Chondrocyte (in vitro differentiated cells): ENCODE data around the gene EIPR1. TPM values are rescaled to one million over a fixed set of nuclear protein-coding genes. Genes with fewer than 3 reads are reported as not detected.

Experiments used
- DNase-seq: peaks from one replicate; pipeline ENCODE4 v3.0.0; 2021; ENCODE audit warnings: mixed read lengths, low spot score
- H3K27ac Mint-ChIP-seq: one replicate; pipeline ENCODE4 v1.8.0; 2021; ENCODE audit warnings: mild to moderate bottlenecking, moderate library complexity, mixed read lengths; ENCODE audit not compliant: unreplicated experiment
- H3K27me3 Mint-ChIP-seq: 2 replicates; pipeline ENCODE4 v1.8.0; 2021; ENCODE audit warnings: low read depth, mixed read lengths
- H3K36me3 Mint-ChIP-seq: 2 replicates; pipeline ENCODE4 v1.8.0; 2021; ENCODE audit warnings: low read depth, mixed read lengths
- H3K4me1 Mint-ChIP-seq: 2 replicates; pipeline ENCODE4 v1.8.0; 2021; ENCODE audit warnings: low read depth, mild to moderate bottlenecking, mixed read lengths
- H3K4me3 Mint-ChIP-seq: one replicate; pipeline ENCODE4 v1.8.0; 2021; ENCODE audit warnings: mild to moderate bottlenecking, moderate library complexity, mixed read lengths; ENCODE audit not compliant: unreplicated experiment
- H3K9me3 Mint-ChIP-seq: 2 replicates; pipeline ENCODE4 v1.8.0; 2021; ENCODE audit warnings: low read depth, mixed read lengths
- total RNA-seq: library from RNA; stranded (reverse); gene quantifications from 3 replicates; pipeline ENCODE4 v1.2.1, GENCODE V29; 2021
- TF ChIP-seq, protein P1 (sequence below): fragments of 200-600 bp; sonication (generic); IDR thresholded peaks from 2 replicates; pipeline ENCODE4 v1.5.0; 2021; ENCODE audit warnings: antibody characterized with exemption, mild to moderate bottlenecking, moderate library complexity

EIPR1 gene
- total RNA-seq, 1 donor from 2014 or later, result 18.2 TPM

DNA sequence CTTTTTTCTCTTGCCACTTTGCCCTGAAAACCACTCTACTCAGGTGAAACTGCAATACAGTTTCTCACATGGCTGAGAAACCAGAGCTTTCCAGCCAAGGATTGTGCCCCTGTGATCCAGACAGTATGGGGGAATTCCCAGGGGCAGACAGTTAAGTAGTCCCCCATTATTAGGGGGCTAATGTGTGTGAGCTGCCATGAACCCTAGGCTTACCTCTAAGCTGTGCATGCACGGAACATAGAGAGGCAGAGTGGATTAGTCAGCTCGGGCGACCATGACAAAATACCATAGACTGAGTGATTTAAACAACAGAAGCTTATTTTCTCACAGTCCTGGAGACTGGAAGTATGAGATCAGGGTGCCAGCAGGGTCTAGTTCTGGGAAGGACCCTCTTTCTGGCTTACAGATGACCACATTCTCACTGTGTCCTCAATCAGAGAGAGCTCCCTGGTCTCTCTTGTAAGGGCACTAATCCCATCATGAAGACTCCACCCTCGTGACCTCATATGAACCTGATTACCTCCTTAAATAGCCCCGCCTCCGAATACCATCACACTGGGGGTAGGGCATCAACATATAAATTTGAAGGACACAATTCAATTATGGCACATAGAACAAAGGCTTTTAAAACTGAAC lies 215.1 kb downstream of the EIPR1 start:
- Mint-ChIP-seq H3K9me3 (peaks cover 18% of the 10 kb centered on the region), H3K36me3 (peaks cover 18% of the 10 kb centered on the region), H3K4me1 (no peaks in the 10 kb centered on the region), H3K27me3 (no peaks in the 10 kb centered on the region), H3K4me3 (no peak overlapping the region), H3K27ac (no peak overlapping the region)
- TF ChIP-seq, protein P1, sequence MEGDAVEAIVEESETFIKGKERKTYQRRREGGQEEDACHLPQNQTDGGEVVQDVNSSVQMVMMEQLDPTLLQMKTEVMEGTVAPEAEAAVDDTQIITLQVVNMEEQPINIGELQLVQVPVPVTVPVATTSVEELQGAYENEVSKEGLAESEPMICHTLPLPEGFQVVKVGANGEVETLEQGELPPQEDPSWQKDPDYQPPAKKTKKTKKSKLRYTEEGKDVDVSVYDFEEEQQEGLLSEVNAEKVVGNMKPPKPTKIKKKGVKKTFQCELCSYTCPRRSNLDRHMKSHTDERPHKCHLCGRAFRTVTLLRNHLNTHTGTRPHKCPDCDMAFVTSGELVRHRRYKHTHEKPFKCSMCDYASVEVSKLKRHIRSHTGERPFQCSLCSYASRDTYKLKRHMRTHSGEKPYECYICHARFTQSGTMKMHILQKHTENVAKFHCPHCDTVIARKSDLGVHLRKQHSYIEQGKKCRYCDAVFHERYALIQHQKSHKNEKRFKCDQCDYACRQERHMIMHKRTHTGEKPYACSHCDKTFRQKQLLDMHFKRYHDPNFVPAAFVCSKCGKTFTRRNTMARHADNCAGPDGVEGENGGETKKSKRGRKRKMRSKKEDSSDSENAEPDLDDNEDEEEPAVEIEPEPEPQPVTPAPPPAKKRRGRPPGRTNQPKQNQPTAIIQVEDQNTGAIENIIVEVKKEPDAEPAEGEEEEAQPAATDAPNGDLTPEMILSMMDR, result no peak
- DNase-seq, result no peak

DNA sequence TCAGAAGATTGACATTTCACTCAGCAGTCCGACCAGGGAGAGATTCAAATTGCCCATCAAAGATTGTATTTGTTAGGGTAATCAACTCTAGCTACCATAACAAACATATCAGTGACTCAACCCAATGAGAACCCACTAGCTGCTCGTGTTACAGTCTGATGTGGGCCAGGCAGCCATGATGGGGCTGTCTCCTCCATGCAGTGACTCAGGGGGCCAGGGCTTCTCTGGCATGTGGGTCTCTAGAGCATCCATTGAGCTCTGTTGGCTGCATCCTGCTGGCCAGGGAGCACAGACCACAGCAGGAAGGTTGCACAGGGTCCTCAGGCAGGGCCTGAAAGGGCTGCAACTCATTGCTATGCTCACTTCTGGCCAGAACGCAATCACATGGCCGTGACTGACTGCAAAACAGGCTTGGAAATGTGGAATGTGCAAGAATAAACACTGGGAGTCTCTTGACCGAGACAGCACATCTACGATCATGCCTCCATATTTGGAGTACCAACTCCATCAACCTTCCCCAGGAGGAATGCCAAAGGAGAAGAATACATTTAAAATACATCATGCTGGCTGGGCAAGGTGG lies 216.8 kb downstream of the EIPR1 start:
- no peak overlapping the region for H3K27ac Mint-ChIP-seq
- no peak for DNase-seq
- no peak overlapping the region for H3K4me3 Mint-ChIP-seq
- peaks cover 21% of the 10 kb centered on the region for H3K36me3 Mint-ChIP-seq
- H3K27me3 Mint-ChIP-seq, result no peaks in the 10 kb centered on the region
- no peaks in the 10 kb centered on the region for H3K4me1 Mint-ChIP-seq
- H3K9me3 Mint-ChIP-seq, result peaks cover 18% of the 10 kb centered on the region
- TF ChIP-seq, protein P1, result no peak

DNA sequence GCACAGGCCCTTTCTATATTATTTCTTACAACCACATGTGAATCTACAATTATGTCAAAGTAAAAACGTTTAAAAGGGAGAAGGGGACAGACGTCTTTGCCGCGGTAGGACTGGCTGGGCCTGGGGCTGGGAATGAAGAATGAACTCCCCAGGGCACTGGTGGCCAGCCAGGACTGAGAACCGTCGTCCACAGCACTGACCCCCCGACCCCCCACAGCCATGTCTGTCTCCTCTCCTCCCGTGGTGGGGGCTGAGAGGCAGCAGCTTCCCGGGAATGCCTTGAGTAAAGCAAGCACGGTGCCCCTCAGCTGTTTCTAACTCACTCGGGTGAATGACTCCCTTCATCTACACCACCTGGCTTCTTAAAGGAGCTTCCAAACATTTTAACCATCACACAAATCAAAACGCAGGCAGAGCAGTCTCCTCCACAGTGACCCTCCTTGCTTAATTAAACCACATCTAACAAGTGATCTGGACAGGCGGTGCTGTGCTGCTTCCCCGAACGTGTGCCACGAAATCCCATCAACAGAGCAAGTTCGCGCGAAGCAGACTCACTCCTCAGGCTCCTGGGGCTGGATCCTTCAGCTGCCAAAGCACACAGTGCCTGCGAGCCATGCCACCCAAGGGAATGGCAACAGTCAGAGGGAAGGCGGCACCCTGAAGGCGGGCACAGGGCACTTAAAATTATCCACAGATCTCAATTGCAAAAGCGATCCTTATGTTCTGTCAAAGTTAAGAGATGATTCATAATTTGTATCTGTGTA lies 217.7 kb downstream of the EIPR1 start:
- TF ChIP-seq, protein P1, result no peak
- no peaks in the 10 kb centered on the region for H3K4me1 Mint-ChIP-seq
- DNase-seq, result no peak

DNA sequence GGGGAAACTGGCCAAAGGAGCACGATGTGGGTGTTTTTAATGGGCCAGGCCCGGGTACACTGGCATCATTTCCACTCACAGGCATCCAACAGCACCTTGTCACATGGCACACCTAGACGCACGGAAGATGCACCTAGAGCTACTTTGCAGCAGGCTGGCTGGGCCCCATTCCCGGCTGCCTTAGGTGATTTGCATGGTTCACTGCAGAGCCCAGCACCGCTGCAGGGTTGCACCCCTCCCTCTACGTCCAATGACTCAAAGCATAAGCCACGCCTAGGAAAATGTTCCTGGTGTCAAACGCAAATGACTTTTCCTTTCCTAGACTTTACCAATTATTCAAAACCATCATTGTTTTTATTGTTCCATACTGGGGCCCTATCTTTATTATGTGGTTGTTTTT lies 222.9 kb downstream of the EIPR1 start:
- peaks cover 5% of the 10 kb centered on the region for H3K4me1 Mint-ChIP-seq
- no peak for DNase-seq
- TF ChIP-seq, protein P1, result no peak
- no peaks in the 10 kb centered on the region for H3K9me3 Mint-ChIP-seq
- peaks cover 11% of the 10 kb centered on the region for H3K36me3 Mint-ChIP-seq
- no peak overlapping the region for H3K4me3 Mint-ChIP-seq
- H3K27ac Mint-ChIP-seq, result no peak overlapping the region
- no peaks in the 10 kb centered on the region for H3K27me3 Mint-ChIP-seq

More for the DNA sequence above, 217.7 kb downstream of the EIPR1 start:
- H3K4me3 Mint-ChIP-seq, result no peak overlapping the region
- H3K9me3 Mint-ChIP-seq, result peaks cover 14% of the 10 kb centered on the region
- H3K27ac Mint-ChIP-seq, result no peak overlapping the region
- H3K36me3 Mint-ChIP-seq, result peaks cover 19% of the 10 kb centered on the region
- H3K27me3 Mint-ChIP-seq, result no peaks in the 10 kb centered on the region

DNA sequence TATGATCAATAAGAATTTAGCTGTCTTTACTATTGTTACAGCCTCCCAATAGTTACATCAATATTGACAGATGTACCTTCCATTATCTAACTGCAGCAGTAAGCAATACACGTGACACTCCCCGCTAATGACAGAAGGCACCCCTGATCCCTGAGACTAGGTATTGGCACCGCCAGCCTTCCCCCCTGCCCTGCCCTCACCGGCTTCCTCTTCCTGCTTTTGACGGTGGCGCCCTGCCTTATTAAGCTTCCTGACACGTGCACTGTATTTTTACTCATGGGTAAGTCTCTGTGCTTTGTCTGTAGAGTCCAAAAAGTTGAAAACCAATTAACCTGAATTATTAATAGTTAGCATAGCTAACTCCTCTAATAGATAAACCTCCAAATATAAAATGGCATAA lies 223.5 kb downstream of the EIPR1 start:
- no peak overlapping the region for H3K4me3 Mint-ChIP-seq
- H3K36me3 Mint-ChIP-seq, result peaks cover 11% of the 10 kb centered on the region
- no peaks in the 10 kb centered on the region for H3K9me3 Mint-ChIP-seq
- TF ChIP-seq, protein P1, result no peak
- no peak for DNase-seq
- no peak overlapping the region for H3K27ac Mint-ChIP-seq
- peaks cover 5% of the 10 kb centered on the region for H3K4me1 Mint-ChIP-seq
- no peaks in the 10 kb centered on the region for H3K27me3 Mint-ChIP-seq
